Germinal center (tissue), 1 donor: ENCODE data around the gene ITIH3.

Source experiments
- DNase-seq: peaks from one replicate; pipeline ENCODE4 v3.0.0; 2012; ENCODE audit warnings: mixed read lengths, low spot score

ITIH3 gene

GRCh38 chr3:52779011-52779836 is 15.4 kb upstream of the ITIH3 start:
- DNase-seq, result peak; percentile 57

- DNase-seq, result no peak
Observed at GRCh38 chr3:52779837-52780585, 14.6 kb upstream of the ITIH3 start.

- DNase-seq, result no peak
Observed at GRCh38 chr3:52781741-52782140, 12.9 kb upstream of the ITIH3 start.

- DNase-seq, result no peak
Observed at GRCh38 chr3:52782412-52783210, 12.0 kb upstream of the ITIH3 start.

GRCh38 chr3:52783211-52783555 is 11.4 kb upstream of the ITIH3 start:
- no peak for DNase-seq

- DNase-seq, result no peak
Observed at GRCh38 chr3:52784021-52784621, 10.5 kb upstream of the ITIH3 start.

GRCh38 chr3:52784931-52785590 is 9.5 kb upstream of the ITIH3 start:
- DNase-seq, result no peak

- DNase-seq, result no peak
Observed at GRCh38 chr3:52786330-52787215, 8.0 kb upstream of the ITIH3 start.

GRCh38 chr3:52787246-52787645 is 7.3 kb upstream of the ITIH3 start:
- DNase-seq, result no peak

GRCh38 chr3:52787672-52788625 is 6.6 kb upstream of the ITIH3 start:
- DNase-seq, result no peak

- DNase-seq, result no peak
Observed at GRCh38 chr3:52788890-52789745, 5.5 kb upstream of the ITIH3 start.

GRCh38 chr3:52789746-52790040 is 4.9 kb upstream of the ITIH3 start:
- no peak for DNase-seq

GRCh38 chr3:52790337-52790736 is 4.3 kb upstream of the ITIH3 start:
- DNase-seq, result no peak

- no peak for DNase-seq
Observed at GRCh38 chr3:52790741-52791140, 3.9 kb upstream of the ITIH3 start.

GRCh38 chr3:52791366-52791765 is 3.2 kb upstream of the ITIH3 start:
- no peak for DNase-seq

- DNase-seq, result no peak
Observed at GRCh38 chr3:52791928-52792327, 2.7 kb upstream of the ITIH3 start.

- DNase-seq, result no peak
Observed at GRCh38 chr3:52792413-52792812, 2.2 kb upstream of the ITIH3 start.

- no peak for DNase-seq
Observed at GRCh38 chr3:52792961-52793695, 1.5 kb upstream of the ITIH3 start.
